ENCODE data around the gene VSNL1.

DNA sequence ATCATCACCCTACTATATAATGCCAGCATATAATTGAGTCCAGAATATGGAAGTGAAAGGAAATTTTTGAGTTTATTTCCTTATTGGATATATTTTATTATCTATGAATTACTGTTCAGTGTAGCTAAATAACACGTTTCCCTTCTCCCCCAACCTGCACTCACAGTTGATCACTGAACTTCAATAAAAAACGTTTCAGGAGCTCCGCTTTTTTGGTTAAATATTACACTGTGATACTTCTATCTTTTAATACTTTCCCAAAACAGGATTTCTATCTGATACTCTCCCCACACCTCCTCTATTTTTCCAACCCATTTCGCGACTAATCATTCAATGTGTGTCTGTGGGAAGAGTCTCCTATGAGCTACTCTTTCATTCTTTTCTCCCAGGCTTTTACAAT is 7.2 kb downstream of the VSNL1 start:
- TF ChIP-seq, protein P1, sequence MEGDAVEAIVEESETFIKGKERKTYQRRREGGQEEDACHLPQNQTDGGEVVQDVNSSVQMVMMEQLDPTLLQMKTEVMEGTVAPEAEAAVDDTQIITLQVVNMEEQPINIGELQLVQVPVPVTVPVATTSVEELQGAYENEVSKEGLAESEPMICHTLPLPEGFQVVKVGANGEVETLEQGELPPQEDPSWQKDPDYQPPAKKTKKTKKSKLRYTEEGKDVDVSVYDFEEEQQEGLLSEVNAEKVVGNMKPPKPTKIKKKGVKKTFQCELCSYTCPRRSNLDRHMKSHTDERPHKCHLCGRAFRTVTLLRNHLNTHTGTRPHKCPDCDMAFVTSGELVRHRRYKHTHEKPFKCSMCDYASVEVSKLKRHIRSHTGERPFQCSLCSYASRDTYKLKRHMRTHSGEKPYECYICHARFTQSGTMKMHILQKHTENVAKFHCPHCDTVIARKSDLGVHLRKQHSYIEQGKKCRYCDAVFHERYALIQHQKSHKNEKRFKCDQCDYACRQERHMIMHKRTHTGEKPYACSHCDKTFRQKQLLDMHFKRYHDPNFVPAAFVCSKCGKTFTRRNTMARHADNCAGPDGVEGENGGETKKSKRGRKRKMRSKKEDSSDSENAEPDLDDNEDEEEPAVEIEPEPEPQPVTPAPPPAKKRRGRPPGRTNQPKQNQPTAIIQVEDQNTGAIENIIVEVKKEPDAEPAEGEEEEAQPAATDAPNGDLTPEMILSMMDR (conservative IDR thresholded peaks at IDR 0.05): no peak
- no peak for TF ChIP-seq ZFX (IDR thresholded peaks at IDR 0.05)

Data from C4-2B (cell line).